ENCODE measurements around the gene ORM2.

The ORM2 gene

DNA sequence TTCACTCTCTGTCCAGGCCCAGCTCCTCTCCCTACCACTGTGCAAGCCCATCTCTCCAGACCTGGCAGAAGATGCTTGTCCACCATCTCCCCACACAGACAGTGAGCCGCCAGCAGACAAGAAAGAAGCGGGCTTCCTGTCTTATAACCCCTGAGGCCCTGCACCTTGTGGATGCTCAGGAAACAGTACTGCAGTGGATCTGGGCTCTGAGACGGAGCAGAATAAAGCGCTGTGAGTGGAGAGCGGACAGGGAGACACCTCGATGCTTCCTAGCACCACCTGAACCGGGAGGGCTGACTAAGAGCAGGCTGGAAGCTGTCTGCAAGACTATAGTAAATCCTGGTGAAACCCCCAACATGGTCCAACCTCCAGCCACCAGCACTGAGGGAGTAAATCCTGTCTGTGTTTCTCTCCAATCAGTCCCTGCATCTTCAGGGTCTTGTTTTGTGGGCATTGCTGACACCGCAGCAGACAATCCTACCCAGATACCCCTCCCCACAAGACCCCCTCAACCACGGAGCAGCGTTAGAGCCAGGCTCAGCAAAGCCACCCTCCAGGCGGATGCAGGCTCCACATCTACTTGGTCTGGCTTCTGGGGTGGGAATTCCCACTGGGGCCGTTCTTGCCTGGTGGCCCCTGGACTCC is 18.7 kb downstream of the ORM2 start:
- TF ChIP-seq, protein P1, sequence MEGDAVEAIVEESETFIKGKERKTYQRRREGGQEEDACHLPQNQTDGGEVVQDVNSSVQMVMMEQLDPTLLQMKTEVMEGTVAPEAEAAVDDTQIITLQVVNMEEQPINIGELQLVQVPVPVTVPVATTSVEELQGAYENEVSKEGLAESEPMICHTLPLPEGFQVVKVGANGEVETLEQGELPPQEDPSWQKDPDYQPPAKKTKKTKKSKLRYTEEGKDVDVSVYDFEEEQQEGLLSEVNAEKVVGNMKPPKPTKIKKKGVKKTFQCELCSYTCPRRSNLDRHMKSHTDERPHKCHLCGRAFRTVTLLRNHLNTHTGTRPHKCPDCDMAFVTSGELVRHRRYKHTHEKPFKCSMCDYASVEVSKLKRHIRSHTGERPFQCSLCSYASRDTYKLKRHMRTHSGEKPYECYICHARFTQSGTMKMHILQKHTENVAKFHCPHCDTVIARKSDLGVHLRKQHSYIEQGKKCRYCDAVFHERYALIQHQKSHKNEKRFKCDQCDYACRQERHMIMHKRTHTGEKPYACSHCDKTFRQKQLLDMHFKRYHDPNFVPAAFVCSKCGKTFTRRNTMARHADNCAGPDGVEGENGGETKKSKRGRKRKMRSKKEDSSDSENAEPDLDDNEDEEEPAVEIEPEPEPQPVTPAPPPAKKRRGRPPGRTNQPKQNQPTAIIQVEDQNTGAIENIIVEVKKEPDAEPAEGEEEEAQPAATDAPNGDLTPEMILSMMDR (IDR thresholded peaks at IDR 0.05; ENCODE audit: low read depth, low read length) = no peak
- no peak overlapping the region for H3K4me3 ChIP-seq (ENCODE audit: low read depth, low read length)

DNA sequence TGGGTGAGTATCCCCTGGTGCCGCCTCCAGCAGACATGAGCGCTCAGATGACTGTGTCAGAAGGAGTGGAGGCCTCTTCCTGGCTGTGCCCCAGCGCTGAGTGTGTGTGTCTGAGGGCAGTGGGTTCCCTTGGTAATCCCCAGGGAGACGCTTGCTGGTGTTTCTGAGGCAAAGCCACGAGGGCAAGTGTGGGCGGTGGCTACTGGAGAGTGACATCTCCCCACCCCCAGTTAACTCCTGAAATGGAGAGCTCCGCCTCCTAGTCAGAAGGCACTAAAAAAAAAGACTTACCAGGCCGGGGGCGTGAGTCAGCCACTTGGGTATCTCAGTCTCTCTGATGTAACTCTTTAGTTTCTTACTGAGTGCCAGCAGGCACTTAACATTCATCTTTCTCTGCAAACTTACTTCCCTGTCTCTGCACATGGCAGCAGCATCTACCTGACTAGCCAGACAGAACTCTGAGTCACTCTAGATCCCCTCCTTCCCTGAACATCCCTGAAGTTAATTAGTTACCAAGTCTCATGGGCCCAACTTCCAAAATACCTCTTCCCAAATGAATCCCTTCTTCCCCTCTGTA is 19.3 kb downstream of the ORM2 start:
- TF ChIP-seq, protein P1 (IDR thresholded peaks at IDR 0.05; ENCODE audit: low read depth, low read length) = no peak
- H3K4me3 ChIP-seq (ENCODE audit: low read depth, low read length) = no peak overlapping the region

DNA sequence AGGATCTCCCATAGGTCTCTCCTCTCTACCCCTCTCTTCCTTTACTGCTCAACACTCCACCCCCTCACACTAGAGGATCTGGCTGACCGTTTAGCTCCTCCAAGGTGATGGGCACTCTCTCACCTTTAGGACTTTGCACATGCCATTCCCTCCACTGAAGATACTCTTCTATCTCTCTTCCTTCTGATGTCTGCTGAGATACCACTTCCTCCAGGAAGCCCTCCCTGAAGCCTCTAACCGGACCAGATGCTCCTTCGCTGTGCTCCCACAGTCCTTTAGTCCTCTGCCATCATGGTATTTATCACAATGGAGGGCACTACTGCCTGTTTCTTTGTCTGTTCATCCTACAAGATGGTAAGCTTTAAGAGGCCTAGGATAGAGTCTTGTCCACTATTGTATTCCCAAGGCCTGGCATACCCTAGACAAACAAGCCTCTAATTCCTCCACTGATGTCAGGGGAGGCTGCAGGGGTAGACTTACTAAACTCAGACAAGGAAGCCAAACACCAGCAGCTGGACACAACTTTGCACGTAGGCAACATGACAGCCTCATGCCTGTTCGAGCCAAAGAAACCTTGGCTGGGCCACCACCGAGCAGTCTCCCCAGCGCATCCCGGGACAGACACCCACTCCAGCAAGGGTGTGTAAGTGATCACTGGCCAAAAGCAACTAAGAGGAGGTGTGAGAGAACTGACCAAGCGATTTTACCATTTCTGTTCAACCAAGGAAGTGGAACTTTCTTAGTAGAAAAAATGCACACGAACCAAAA is 20.2 kb downstream of the ORM2 start:
- H3K4me3 ChIP-seq (ENCODE audit: low read depth, low read length) = no peak overlapping the region
- TF ChIP-seq, protein P1 (IDR thresholded peaks at IDR 0.05; ENCODE audit: low read depth, low read length) = no peak

DNA sequence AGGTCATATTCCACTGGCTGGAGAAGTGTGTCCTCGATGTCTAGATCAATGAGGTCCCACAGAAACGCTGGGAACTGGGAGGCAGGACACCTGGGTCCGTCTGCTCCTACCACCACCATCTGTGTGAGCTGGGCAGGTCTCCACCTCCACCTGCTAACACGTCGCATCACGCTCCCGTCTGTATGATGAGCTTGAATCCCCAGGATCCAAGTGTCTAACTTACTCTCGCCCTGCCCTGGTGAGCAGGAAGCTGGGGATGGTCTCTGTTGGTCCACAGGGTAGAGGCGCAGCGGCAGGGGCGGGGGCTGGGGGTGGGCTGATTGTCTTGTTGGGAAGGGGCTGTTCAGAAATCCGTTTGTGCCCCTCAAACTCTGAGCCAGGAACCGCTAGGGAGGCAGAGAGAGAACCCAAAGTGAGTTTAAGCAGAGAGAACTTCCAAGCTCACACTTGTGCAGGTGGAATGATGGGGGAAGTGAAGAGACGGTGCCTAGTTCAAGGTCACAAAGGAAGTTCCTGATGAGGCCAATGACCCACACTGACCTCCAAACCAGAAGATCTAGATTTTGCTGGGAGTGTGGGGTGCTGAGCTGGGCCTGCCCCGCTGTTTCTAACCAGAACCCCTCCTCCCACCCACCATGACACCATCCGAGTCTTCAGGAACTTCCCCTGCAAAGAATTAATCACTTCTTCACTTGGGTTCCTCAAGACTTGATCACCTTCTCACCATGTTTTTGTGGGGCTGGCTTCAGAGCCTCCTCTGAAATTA is 21.1 kb downstream of the ORM2 start:
- TF ChIP-seq, protein P1 (IDR thresholded peaks at IDR 0.05; ENCODE audit: low read depth, low read length) = no peak
- H3K4me3 ChIP-seq (ENCODE audit: low read depth, low read length) = no peak overlapping the region

DNA sequence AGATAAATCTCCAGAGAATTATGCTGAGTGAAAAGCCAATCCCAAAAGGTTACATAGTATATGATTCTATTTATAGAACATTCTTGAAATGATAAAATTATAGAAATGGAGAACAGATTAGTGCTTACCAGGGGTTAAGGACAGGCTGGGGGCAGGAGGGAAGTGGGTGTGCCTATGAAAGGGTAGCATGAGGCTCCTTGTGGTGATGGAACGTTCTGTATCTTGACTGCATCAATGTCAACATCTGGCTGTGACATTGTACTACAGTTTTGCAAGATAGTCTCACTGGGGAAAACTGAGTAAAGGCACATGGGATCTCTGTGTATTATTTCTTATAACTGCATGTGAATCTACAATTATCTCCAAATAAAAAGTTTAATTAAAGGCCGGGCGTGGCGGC is 22.3 kb downstream of the ORM2 start:
- H3K4me3 ChIP-seq (ENCODE audit: low read depth, low read length) = no peak overlapping the region
- TF ChIP-seq, protein P1 (IDR thresholded peaks at IDR 0.05; ENCODE audit: low read depth, low read length) = no peak

GRCh38 chr9:114355821-114356220 is 26.2 kb downstream of the ORM2 start:
- TF ChIP-seq, protein P1 (IDR thresholded peaks at IDR 0.05; ENCODE audit: low read depth, low read length) = no peak
- no peak overlapping the region for H3K4me3 ChIP-seq (ENCODE audit: low read depth, low read length)
